Measurements from ENCODE around the gene POLR2H. TPM values are rescaled to one million over a fixed set of nuclear protein-coding genes. Genes with fewer than 3 reads are reported as not detected.
A peak's percentile ranks its signal among the peaks of the same experiment; 100 is the strongest.

Gene POLR2H
- polyA plus RNA-seq, 1 donor (not counting 4 experiments of a cell fraction or from before 2014, with no cell fraction given), result 202 TPM

DNA sequence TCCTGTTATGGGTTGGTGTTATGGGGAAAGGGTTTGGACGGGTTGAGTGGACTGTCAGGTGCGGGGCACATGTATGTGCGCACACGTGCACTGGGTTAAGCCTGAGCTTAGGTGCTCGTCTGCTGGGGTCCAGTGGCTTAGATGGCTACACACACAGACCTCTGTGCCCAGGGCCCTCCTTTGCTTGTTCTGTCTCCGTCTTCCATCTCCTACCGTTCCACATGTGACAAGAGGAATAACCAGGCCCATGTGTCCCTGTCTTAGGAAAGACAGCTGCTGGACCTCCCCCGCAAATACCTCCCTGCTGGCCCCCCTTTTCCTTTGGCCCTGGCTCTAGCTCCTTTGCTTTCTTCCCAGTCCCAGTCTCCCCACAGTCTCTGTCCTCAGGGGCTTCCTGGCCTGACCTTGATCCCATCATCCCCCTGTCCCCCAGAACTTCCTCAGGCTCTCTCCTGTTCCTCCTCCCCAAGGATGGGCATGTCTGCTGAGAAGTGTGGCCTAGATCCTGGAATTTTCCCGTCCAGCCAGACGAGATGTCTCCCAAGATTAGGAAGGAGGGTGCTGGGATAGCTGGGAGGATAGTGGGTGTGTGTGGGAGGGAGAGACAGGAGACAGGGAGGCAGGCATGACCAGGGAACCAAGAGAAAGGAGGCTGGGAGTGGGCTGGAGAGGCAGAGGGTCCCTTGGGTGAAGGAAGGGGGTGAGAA lies 17.3 kb downstream of the POLR2H start:
- TF ChIP-seq, protein P1, sequence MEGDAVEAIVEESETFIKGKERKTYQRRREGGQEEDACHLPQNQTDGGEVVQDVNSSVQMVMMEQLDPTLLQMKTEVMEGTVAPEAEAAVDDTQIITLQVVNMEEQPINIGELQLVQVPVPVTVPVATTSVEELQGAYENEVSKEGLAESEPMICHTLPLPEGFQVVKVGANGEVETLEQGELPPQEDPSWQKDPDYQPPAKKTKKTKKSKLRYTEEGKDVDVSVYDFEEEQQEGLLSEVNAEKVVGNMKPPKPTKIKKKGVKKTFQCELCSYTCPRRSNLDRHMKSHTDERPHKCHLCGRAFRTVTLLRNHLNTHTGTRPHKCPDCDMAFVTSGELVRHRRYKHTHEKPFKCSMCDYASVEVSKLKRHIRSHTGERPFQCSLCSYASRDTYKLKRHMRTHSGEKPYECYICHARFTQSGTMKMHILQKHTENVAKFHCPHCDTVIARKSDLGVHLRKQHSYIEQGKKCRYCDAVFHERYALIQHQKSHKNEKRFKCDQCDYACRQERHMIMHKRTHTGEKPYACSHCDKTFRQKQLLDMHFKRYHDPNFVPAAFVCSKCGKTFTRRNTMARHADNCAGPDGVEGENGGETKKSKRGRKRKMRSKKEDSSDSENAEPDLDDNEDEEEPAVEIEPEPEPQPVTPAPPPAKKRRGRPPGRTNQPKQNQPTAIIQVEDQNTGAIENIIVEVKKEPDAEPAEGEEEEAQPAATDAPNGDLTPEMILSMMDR (optimal IDR thresholded peaks at IDR 0.05 in 1 of 3, IDR thresholded peaks at IDR 0.05 in 1 of 3, conservative IDR thresholded peaks at IDR 0.05 in 1 of 3; ENCODE audit: extremely low read depth in 1 of 3, insufficient read depth in 2 of 3, low read length in 3 of 3), result no peak
- peak; percentile 95 for TF ChIP-seq EZH2 (IDR thresholded peaks at IDR 0.05; ENCODE audit: low read length)
- no peaks in the 10 kb centered on the region for H3K9me1 ChIP-seq (ENCODE audit: control insufficient read depth, extremely low read depth, insufficient read depth, low read length)
- H3K4me3 ChIP-seq (ENCODE audit: control insufficient read depth in 2 of 3, extremely low read depth in 1 of 3, insufficient read depth in 2 of 3, low read depth in 1 of 3, low read length in 3 of 3), result no peak overlapping the region
- no peak overlapping the region for H3K9ac ChIP-seq (ENCODE audit: control insufficient read depth, extremely low read depth, insufficient read depth, low read length)
- H3K4me1 ChIP-seq (ENCODE audit: control insufficient read depth, extremely low read depth, insufficient read depth, low read length), result no peaks in the 10 kb centered on the region
- H3K27ac ChIP-seq (ENCODE audit: control insufficient read depth, insufficient read depth, low read length), result no peak overlapping the region
- no peaks in the 10 kb centered on the region for H3K9me3 ChIP-seq (ENCODE audit: control insufficient read depth, low read depth, low read length)
- no peak for FAIRE-seq
- peaks cover 81% of the 10 kb centered on the region for H3K27me3 ChIP-seq (ENCODE audit: control insufficient read depth, extremely low read depth, insufficient read depth, low read length)
- H3K4me2 ChIP-seq (ENCODE audit: control insufficient read depth, extremely low read depth, insufficient read depth, low read depth, low read length), result no peak overlapping the region
- H3K79me2 ChIP-seq (ENCODE audit: control insufficient read depth, insufficient read depth, low read length), result no peaks in the 10 kb centered on the region
- dilution Hi-C loops (cut with MboI; ENCODE audit: extremely low pct_ligation_motif_present, low sequenced_read_pairs), result no loop called here
- H4K20me1 ChIP-seq (ENCODE audit: control insufficient read depth, extremely low read depth, insufficient read depth, low read length), result no peaks in the 10 kb centered on the region
- no peak overlapping the region for H2AFZ ChIP-seq (ENCODE audit: control insufficient read depth, low read length)
- no peaks in the 10 kb centered on the region for H3K36me3 ChIP-seq (ENCODE audit: control insufficient read depth in 2 of 2, extremely low read depth in 1 of 2, insufficient read depth in 2 of 2, low read length in 2 of 2)
- DNase-seq (ENCODE audit: low read depth, low spot score), result no peak

- Histone ChIP-seq H3K4me3 (ENCODE audit: control insufficient read depth in 2 of 3, extremely low read depth in 1 of 3, insufficient read depth in 2 of 3, low read depth in 1 of 3, low read length in 3 of 3) (peak within 1 kb of the TSS in 1 of 3 experiments; percentile 46), H3K79me2 (ENCODE audit: control insufficient read depth, insufficient read depth, low read length) (no peaks in the 10 kb centered on the region), H2AFZ (ENCODE audit: control insufficient read depth, low read length) (no peak within 1 kb of the TSS), H3K4me1 (ENCODE audit: control insufficient read depth, extremely low read depth, insufficient read depth, low read length) (no peaks in the 10 kb centered on the region), H3K36me3 (ENCODE audit: control insufficient read depth in 2 of 2, extremely low read depth in 1 of 2, insufficient read depth in 2 of 2, low read length in 2 of 2) (no peaks in the 10 kb centered on the region), H3K27ac (ENCODE audit: control insufficient read depth, insufficient read depth, low read length) (no peak within 1 kb of the TSS), H3K27me3 (ENCODE audit: control insufficient read depth, extremely low read depth, insufficient read depth, low read length) (peaks cover 81% of the 10 kb centered on the region), H4K20me1 (ENCODE audit: control insufficient read depth, extremely low read depth, insufficient read depth, low read length) (no peaks in the 10 kb centered on the region), H3K9me1 (ENCODE audit: control insufficient read depth, extremely low read depth, insufficient read depth, low read length) (no peaks in the 10 kb centered on the region), H3K9ac (ENCODE audit: control insufficient read depth, extremely low read depth, insufficient read depth, low read length) (no peak within 1 kb of the TSS), H3K9me3 (ENCODE audit: control insufficient read depth, low read depth, low read length) (no peaks in the 10 kb centered on the region), H3K4me2 (ENCODE audit: control insufficient read depth, extremely low read depth, insufficient read depth, low read depth, low read length) (peak within 1 kb of the TSS; percentile 48)
- FAIRE-seq (no peak), DNase-seq (ENCODE audit: low read depth, low spot score) (no peak)
- TF ChIP-seq EZH2 (IDR thresholded peaks at IDR 0.05; ENCODE audit: low read length), result peak; percentile 94
- TF ChIP-seq, protein P1 (optimal IDR thresholded peaks at IDR 0.05 in 1 of 3, IDR thresholded peaks at IDR 0.05 in 1 of 3, conservative IDR thresholded peaks at IDR 0.05 in 1 of 3; ENCODE audit: extremely low read depth in 1 of 3, insufficient read depth in 2 of 3, low read length in 3 of 3), result no peak
- dilution Hi-C loops (cut with MboI; ENCODE audit: extremely low pct_ligation_motif_present, low sequenced_read_pairs), result no loop called here
Observed at GRCh38 chr3:184379358-184380184, 18.1 kb downstream of the POLR2H start, which contains the start of gene CHRD. Gene CHRD (plus strand): TSS chr3:184380054. CDS start chr3:184380319, 265 bp downstream.
